Keratinocyte (primary cell): ENCODE data around the gene MEGF8. TPM values are rescaled to one million over a fixed set of nuclear protein-coding genes. Genes with fewer than 3 reads are reported as not detected.

Experiments used
- DNase-seq: peaks from one replicate; pipeline ENCODE4 v3.0.0-alpha.2; 2011; ENCODE audit warnings: low read depth, missing footprints, low spot score
- FAIRE-seq: peaks from 2 replicates; lab custom pipeline; 2011; peaks lifted over from hg19 to GRCh38; lab: Jason Lieb, UNC
- H2AFZ ChIP-seq: 2 replicates; pipeline ENCODE4 v1.6.0; 2012; ENCODE audit warnings: low read length, control low read depth, inconsistent platforms; ENCODE audit not compliant: control insufficient read depth
- H3K27ac ChIP-seq: 2 replicates; pipeline ENCODE4 v1.5.1; 2011; ENCODE audit warnings: low read length; ENCODE audit not compliant: control insufficient read depth, insufficient read depth
- H3K27me3 ChIP-seq: 3 replicates; pipeline ENCODE4 v1.6.0; 2011; ENCODE audit warnings: low read length; ENCODE audit not compliant: control insufficient read depth, insufficient read depth; ENCODE audit errors: extremely low read depth
- H3K36me3 ChIP-seq, 2 experiments: 2 replicates in 1 of 2; 3 replicates in 1 of 2; pipeline ENCODE4 v1.5.1; 2011; ENCODE audit warnings: low read length in 2 of 2, mild to moderate bottlenecking in 1 of 2; ENCODE audit not compliant: control insufficient read depth in 2 of 2, insufficient read depth in 2 of 2; ENCODE audit errors: extremely low read depth in 1 of 2
- H3K4me1 ChIP-seq: 3 replicates; pipeline ENCODE4 v1.5.1; 2011; ENCODE audit warnings: low read length; ENCODE audit not compliant: control insufficient read depth, insufficient read depth; ENCODE audit errors: extremely low read depth
- H3K4me2 ChIP-seq: 3 replicates; pipeline ENCODE4 v1.6.0; 2011; ENCODE audit warnings: low read depth, low read length; ENCODE audit not compliant: control insufficient read depth, insufficient read depth; ENCODE audit errors: extremely low read depth
- H3K4me3 ChIP-seq, 3 experiments: fragments of 200-600 bp in 1 of 3; sonication (generic) in 1 of 3; 2 replicates in 2 of 3; 3 replicates in 1 of 3; pipeline ENCODE4 v1.5.1; 2011 to 2016; ENCODE audit warnings: low read length in 3 of 3, mild to moderate bottlenecking in 3 of 3, control low read depth in 2 of 3, inconsistent platforms in 1 of 3, low read depth in 1 of 3, mixed read lengths in 1 of 3, mixed run types in 1 of 3, moderate library complexity in 1 of 3; ENCODE audit not compliant: control insufficient read depth in 2 of 3, insufficient read depth in 2 of 3; ENCODE audit errors: extremely low read depth in 1 of 3
- H3K79me2 ChIP-seq: 2 replicates; pipeline ENCODE4 v1.6.0; 2012; ENCODE audit warnings: low read length; ENCODE audit not compliant: control insufficient read depth, insufficient read depth
- H3K9ac ChIP-seq: 3 replicates; pipeline ENCODE4 v1.6.0; 2011; ENCODE audit warnings: low read length; ENCODE audit not compliant: control insufficient read depth, insufficient read depth; ENCODE audit errors: extremely low read depth
- H3K9me1 ChIP-seq: 3 replicates; pipeline ENCODE4 v1.6.0; 2011; ENCODE audit warnings: low read length; ENCODE audit not compliant: control insufficient read depth, insufficient read depth; ENCODE audit errors: extremely low read depth
- H3K9me3 ChIP-seq: 2 replicates; pipeline ENCODE4 v1.5.1; 2012; ENCODE audit warnings: low read depth, low read length; ENCODE audit not compliant: control insufficient read depth
- H4K20me1 ChIP-seq: 3 replicates; pipeline ENCODE4 v1.6.0; 2011; ENCODE audit warnings: low read length; ENCODE audit not compliant: control insufficient read depth, insufficient read depth; ENCODE audit errors: extremely low read depth
- EZH2 ChIP-seq: IDR thresholded peaks from one replicate; pipeline ENCODE4 v1.6.1; 2012; ENCODE audit warnings: inconsistent platforms, mild to moderate bottlenecking, low read length, moderate library complexity
- dilution Hi-C: fragments of 300-500 bp; cut with MboI; formaldehyde crosslinking; loops from one replicate; pipeline ENCODE4 v1.7.0; 2020; ENCODE audit warnings: low sequenced_read_pairs; ENCODE audit not compliant: extremely low pct_ligation_motif_present
- polyA plus RNA-seq, 5 experiments: library from polyadenylated mRNA; depleted of rRNA in 3 of 5; stranded (reverse) in 3 of 5; stranded (forward) in 1 of 5; unstranded in 1 of 5; fragments of >200 nt; gene quantifications; 1 replicate in 1 of 5; 2 replicates in 3 of 5; 3 replicates in 1 of 5; pipeline versions ENCODE4 v1.2.1 to v1.2.3, GENCODE V29; 2011 to 2012; ENCODE audit warnings: missing spikeins in 2 of 5, low read depth in 1 of 5, low replicate concordance in 1 of 5
- TF ChIP-seq, protein P1 (sequence below), 3 experiments: IDR thresholded peaks in 1 of 3; conservative IDR thresholded peaks in 1 of 3; optimal IDR thresholded peaks in 1 of 3; 2 replicates in 2 of 3; 3 replicates in 1 of 3; pipeline versions ENCODE3 to v1.5.1; 2011; ENCODE audit warnings: low read length in 3 of 3, mild to moderate bottlenecking in 3 of 3, moderate library complexity in 2 of 3, control low read depth in 1 of 3, inconsistent platforms in 1 of 3; ENCODE audit not compliant: insufficient read depth in 2 of 3; ENCODE audit errors: extremely low read depth in 1 of 3

The MEGF8 gene
- polyA plus RNA-seq, 1 donor (not counting 4 experiments of a cell fraction or from before 2014, with no cell fraction given) = 4.1 TPM

DNA sequence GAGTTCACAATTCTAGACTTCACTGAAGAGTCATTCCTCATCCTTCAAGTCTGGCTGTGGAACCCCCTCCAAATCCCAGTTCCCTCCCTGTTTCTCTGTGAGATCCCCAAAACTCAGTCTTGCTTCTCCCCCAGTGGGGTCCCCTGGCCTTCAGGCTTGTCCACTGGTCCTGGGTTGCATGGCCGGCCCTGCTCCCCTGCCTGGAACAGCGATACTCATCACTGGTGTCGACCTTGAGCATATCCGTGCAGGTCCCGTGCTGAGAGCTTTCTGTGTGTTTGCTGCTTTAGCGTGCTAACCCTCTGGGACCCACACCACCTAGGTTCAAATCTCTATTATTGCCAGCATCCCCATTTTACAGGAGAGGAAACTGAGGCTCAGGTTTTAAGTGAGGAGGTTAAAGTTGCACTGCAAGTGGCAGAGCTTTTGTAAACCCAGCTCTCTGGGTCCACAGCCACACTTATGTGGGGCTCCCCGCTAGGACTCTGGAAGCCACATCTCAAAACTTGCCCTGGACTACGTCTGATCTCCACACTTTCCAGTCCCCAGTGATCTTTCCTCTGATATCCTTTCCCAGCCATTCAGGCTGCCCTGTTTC, 86.2 kb downstream of the MEGF8 start:
- no peak overlapping the region for H3K27ac ChIP-seq

DNA sequence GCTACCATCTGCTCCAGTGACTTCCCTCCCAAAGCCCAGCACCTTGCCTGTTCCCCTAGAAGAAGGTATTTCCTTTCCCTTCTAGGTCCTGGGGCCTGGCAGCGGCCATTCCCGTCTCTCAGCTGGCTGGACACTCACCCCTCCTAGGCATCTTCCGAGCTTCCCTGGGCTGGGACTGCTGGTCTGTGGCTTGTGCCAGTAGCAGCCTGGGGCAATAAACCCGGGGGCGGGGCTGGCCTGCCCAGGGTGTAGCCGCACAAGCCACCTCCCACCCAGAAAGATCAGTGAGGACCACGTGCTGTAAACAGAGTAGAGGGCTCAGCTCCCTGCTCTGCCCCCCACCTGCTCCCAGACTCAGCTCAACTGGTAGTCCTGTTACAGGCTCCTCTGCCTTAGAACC, 86.8 kb downstream of the MEGF8 start:
- H3K9ac ChIP-seq = no peak overlapping the region
- TF ChIP-seq EZH2 = no peak
- TF ChIP-seq, protein P1, sequence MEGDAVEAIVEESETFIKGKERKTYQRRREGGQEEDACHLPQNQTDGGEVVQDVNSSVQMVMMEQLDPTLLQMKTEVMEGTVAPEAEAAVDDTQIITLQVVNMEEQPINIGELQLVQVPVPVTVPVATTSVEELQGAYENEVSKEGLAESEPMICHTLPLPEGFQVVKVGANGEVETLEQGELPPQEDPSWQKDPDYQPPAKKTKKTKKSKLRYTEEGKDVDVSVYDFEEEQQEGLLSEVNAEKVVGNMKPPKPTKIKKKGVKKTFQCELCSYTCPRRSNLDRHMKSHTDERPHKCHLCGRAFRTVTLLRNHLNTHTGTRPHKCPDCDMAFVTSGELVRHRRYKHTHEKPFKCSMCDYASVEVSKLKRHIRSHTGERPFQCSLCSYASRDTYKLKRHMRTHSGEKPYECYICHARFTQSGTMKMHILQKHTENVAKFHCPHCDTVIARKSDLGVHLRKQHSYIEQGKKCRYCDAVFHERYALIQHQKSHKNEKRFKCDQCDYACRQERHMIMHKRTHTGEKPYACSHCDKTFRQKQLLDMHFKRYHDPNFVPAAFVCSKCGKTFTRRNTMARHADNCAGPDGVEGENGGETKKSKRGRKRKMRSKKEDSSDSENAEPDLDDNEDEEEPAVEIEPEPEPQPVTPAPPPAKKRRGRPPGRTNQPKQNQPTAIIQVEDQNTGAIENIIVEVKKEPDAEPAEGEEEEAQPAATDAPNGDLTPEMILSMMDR (optimal IDR thresholded peaks at IDR 0.05 in 1 of 3, IDR thresholded peaks at IDR 0.05 in 1 of 3, conservative IDR thresholded peaks at IDR 0.05 in 1 of 3; ENCODE audit: extremely low read depth in 1 of 3, insufficient read depth in 2 of 3, low read length in 3 of 3) = no peak
- no peaks in the 10 kb centered on the region for H3K27me3 ChIP-seq
- H3K4me1 ChIP-seq = peaks cover 2% of the 10 kb centered on the region
- DNase-seq (no peak), FAIRE-seq (no peak)
- no peak overlapping the region for H3K4me3 ChIP-seq
- no peaks in the 10 kb centered on the region for H3K79me2 ChIP-seq
- H3K9me3 ChIP-seq = no peaks in the 10 kb centered on the region
- H3K4me2 ChIP-seq = no peak overlapping the region
- dilution Hi-C loops = no loop called here
- H3K9me1 ChIP-seq = no peaks in the 10 kb centered on the region
- peaks cover 10 to 24% of the 10 kb centered on the region in 2 experiments for H3K36me3 ChIP-seq
- H3K27ac ChIP-seq = no peak overlapping the region
- H4K20me1 ChIP-seq = peaks cover 3% of the 10 kb centered on the region
- no peak overlapping the region for H2AFZ ChIP-seq

More for the DNA sequence above, 86.2 kb downstream of the MEGF8 start:
- DNase-seq (no peak), FAIRE-seq (no peak)
- Histone ChIP-seq H3K4me3 (no peak overlapping the region), H3K36me3 (peaks cover 13 to 24% of the 10 kb centered on the region in 2 experiments), H3K79me2 (no peaks in the 10 kb centered on the region), H3K9me3 (no peaks in the 10 kb centered on the region), H3K4me1 (peaks cover 2% of the 10 kb centered on the region), H3K9me1 (no peaks in the 10 kb centered on the region), H3K4me2 (no peak overlapping the region), H3K9ac (no peak overlapping the region), H3K27me3 (no peaks in the 10 kb centered on the region), H2AFZ (no peak overlapping the region), H4K20me1 (peaks cover 3% of the 10 kb centered on the region)
- TF ChIP-seq, protein P1 (optimal IDR thresholded peaks at IDR 0.05 in 1 of 3, IDR thresholded peaks at IDR 0.05 in 1 of 3, conservative IDR thresholded peaks at IDR 0.05 in 1 of 3; ENCODE audit: extremely low read depth in 1 of 3, insufficient read depth in 2 of 3, low read length in 3 of 3) = no peak
- TF ChIP-seq EZH2 = no peak
- dilution Hi-C loops = no loop called here
